HL-60 (cell line): ENCODE results near the gene LFNG.

Source experiments
- DNase-seq, 2 experiments: peaks; one replicate each; pipeline ENCODE4 v3.0.0-alpha.2; 2010 to 2020; ENCODE audit warnings: low read depth in 1 of 2, low spot score in 1 of 2
- H3K27ac ChIP-seq: fragments of 250-450 bp; sonication (Bioruptor Pico); replicated peaks from 2 replicates; pipeline ENCODE4 v1.5.1; 2020; ENCODE audit warnings: mild to moderate bottlenecking, moderate library complexity
- H3K27me3 ChIP-seq: fragments of 250-450 bp; sonication (Bioruptor Pico); 2 replicates; pipeline ENCODE4 v1.5.1; 2021; ENCODE audit warnings: mild to moderate bottlenecking, moderate library complexity; ENCODE audit not compliant: insufficient read depth, poor library complexity, severe bottlenecking
- H3K4me3 ChIP-seq: replicated peaks from 2 replicates; pipeline ENCODE4 v1.5.1; 2011; ENCODE audit warnings: mild to moderate bottlenecking, control low read depth, low read length; ENCODE audit not compliant: insufficient read depth
- CTCF ChIP-seq: IDR thresholded peaks from one replicate; pipeline ENCODE4 v1.5.1; 2011; ENCODE audit warnings: low read length, control low read depth, inconsistent platforms; ENCODE audit not compliant: insufficient read depth
- GABPA ChIP-seq: IDR thresholded peaks from 2 replicates; pipeline ENCODE4 v1.6.1; 2012; ENCODE audit warnings: low read depth
- POLR2AphosphoS5 ChIP-seq: IDR thresholded peaks from 2 replicates; pipeline ENCODE4 v1.6.1; 2012; ENCODE audit warnings: low read depth
- REST ChIP-seq: IDR thresholded peaks from 2 replicates; pipeline ENCODE4 v1.6.1; 2012; ENCODE audit warnings: low read depth; ENCODE audit not compliant: insufficient replicate concordance
- SPI1 ChIP-seq: IDR thresholded peaks from 2 replicates; pipeline ENCODE4 v1.6.1; 2012; ENCODE audit warnings: low read depth, mild to moderate bottlenecking, borderline replicate concordance

LFNG gene

GRCh38 chr7:2545746-2546425, 26.3 kb downstream of the LFNG start:
- Histone ChIP-seq H3K27ac (no peak overlapping the region), H3K4me3 (no peak overlapping the region), H3K27me3 (no peaks in the 10 kb centered on the region)
- no peak for DNase-seq
- TF ChIP-seq GABPA (no peak), SPI1 (no peak), POLR2AphosphoS5 (no peak), CTCF (no peak), REST (no peak)

GRCh38 chr7:2546776-2547586, 27.4 kb downstream of the LFNG start:
- no peak for DNase-seq
- TF ChIP-seq SPI1 (no peak), REST (peak; percentile 83)
- H3K27ac ChIP-seq = no peak overlapping the region

GRCh38 chr7:2551418-2551817, 31.8 kb downstream of the LFNG start:
- TF ChIP-seq REST (no peak), CTCF (no peak), SPI1 (no peak), GABPA (no peak), POLR2AphosphoS5 (no peak)
- Histone ChIP-seq H3K27ac (no peak overlapping the region), H3K4me3 (no peak overlapping the region), H3K27me3 (no peaks in the 10 kb centered on the region)
- DNase-seq = no peak

More at GRCh38 chr7:2546776-2547586, 27.4 kb downstream of the LFNG start:
- Histone ChIP-seq H3K4me3 (no peak overlapping the region), H3K27me3 (no peaks in the 10 kb centered on the region)
